GM19468 (cell line): ENCODE results near the gene ZBTB9.

Source experiments
- ATAC-seq: cut with Tn5 transposase; IDR thresholded peaks from one replicate; pipeline ENCODE4 v1.9.1; 2021; ENCODE audit warnings: mild to moderate bottlenecking, moderate library complexity, moderate number of reproducible peaks; ENCODE audit not compliant: unreplicated experiment; ENCODE audit errors: extremely low read depth

ZBTB9 gene

GRCh38 chr6:33432546-33432945 lies 21.8 kb upstream of the ZBTB9 start:
- no peak for ATAC-seq

- ATAC-seq, result no peak
Measured at GRCh38 chr6:33433001-33433543, 21.3 kb upstream of the ZBTB9 start.

DNA sequence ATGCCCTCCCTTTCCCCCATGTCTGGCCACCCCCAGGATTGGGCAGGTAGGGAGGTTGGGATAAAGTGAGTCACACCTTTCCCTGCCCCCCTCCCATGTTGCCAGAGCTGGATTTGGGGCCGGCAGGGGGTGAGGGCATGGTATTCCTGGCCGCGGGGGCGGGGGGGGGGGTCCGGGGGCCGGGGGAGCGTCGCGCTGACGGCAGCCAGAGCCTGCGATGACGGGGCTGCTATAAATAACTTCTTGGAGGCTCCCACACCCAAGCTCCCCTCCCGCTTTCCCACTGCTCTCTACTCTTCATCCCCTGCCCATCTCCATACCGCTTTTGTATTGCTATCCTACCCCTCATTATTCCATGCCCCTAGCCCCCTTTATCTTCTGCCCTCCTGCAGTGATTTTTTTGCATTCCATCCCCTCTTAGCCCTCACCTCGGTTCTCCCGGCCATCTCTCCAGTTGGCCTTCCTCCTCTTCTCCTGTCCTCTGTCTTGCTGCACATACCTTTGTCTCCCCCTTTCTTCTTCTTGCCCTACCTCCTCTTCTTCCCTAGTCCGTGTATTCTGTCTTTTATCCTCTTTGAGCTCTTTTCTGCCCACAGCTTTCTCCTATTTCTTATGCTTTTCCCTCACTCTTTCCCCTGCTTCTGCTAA lies 20.7 kb upstream of the ZBTB9 start:
- ATAC-seq, result no peak

- ATAC-seq, result no peak
Measured at GRCh38 chr6:33434961-33435360, 19.4 kb upstream of the ZBTB9 start.

DNA sequence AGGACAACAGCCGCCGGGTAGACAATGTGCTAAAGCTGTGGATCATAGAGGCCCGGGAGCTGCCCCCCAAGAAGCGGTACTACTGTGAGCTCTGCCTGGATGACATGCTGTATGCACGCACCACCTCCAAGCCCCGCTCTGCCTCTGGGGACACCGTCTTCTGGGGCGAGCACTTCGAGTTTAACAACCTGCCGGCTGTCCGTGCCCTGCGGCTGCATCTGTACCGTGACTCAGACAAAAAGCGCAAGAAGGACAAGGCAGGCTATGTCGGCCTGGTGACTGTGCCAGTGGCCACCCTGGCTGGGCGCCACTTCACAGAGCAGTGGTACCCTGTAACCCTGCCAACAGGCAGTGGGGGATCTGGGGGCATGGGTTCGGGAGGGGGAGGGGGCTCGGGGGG lies 16.7 kb upstream of the ZBTB9 start:
- no peak for ATAC-seq

GRCh38 chr6:33438978-33439594 lies 15.3 kb upstream of the ZBTB9 start:
- no peak for ATAC-seq

- no peak for ATAC-seq
Measured at GRCh38 chr6:33439956-33440648, 14.3 kb upstream of the ZBTB9 start.

- no peak for ATAC-seq
Measured at GRCh38 chr6:33440649-33441309, 13.6 kb upstream of the ZBTB9 start.

DNA sequence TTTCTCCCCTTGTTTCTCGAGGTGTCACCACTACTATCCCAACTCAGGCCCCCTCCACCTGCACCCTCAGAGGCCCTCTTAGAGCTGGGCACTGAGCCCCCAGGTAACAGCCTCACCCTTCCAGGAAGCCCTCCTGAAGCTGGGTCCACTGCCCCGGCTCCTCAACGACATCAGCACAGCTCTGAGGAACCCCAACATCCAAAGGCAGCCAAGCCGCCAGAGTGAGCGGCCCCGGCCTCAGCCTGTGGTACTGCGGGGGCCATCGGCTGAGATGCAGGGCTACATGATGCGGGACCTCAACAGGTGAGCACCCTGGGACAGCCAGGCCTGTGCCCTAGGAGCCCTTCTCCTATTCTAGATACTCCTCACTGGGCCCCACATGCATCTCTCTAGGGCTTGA lies 12.9 kb upstream of the ZBTB9 start:
- no peak for ATAC-seq

GRCh38 chr6:33442283-33442682 lies 12.1 kb upstream of the ZBTB9 start:
- ATAC-seq, result no peak

DNA sequence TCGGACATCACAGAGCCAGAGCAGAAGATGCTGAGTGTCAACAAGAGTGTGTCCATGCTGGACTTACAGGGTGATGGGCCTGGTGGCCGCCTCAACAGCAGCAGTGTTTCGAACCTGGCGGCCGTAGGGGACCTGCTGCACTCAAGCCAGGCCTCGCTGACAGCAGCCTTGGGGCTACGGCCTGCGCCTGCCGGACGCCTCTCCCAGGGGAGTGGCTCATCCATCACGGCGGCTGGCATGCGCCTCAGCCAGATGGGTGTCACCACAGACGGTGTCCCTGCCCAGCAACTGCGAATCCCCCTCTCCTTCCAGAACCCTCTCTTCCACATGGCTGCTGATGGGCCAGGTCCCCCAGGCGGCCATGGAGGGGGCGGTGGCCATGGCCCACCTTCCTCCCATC lies 11.4 kb upstream of the ZBTB9 start:
- ATAC-seq, result no peak

DNA sequence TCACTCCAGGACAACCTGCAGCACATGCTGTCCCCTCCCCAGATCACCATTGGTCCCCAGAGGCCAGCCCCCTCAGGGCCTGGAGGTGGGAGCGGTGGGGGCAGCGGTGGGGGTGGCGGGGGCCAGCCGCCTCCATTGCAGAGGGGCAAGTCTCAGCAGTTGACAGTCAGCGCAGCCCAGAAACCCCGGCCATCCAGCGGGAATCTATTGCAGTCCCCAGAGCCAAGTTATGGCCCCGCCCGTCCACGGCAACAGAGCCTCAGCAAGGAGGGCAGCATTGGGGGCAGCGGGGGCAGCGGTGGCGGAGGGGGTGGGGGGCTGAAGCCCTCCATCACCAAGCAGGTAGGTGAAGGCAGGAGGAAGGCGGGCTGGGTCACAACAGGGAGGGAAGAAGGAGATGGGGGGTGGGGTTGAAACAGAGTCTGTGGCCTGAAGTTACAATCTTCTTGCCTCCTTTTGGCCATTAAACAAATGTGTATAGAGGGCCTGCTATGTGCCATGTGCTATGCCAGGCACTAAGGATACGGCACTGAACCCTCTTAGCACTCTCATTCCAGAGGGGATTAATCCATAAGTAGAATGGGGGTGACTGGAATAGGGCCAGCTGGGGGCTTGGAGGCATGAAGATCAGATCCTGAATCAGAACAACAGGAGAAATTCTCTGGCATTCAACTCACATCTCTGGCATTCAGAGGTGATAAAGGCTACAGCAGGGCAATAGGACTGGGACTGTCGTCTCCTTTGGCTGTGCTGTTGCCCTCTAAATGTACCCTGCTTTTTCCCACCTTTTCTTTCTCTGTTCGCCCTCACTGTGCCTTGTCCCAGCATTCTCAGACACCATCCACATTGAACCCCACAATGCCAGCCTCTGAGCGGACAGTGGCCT lies 10.5 kb upstream of the ZBTB9 start:
- ATAC-seq, result no peak

DNA sequence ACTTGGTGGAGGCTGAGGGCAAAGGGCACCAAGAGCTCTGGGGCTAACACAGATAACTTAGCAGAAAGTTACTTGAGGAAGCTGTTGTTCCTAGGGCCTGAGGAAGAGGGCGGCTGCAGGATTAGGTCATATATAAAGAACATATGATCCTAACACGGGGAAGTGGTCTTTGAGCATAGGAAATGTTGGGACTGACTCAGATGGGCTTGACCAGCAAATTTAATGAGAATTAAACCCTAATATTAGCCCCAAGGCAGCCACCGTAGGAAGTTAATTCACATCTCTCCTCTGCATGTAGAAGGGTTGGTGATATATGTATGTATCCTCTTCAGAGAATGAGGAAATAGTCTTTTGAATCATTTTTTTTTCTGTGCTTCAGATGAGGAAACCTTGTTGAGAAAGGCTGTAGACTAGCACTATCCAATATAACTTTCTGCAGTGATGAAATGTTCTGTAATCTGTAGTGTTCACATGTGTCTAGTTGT lies 9.2 kb upstream of the ZBTB9 start:
- ATAC-seq, result no peak

GRCh38 chr6:33446356-33446755 lies 8.0 kb upstream of the ZBTB9 start:
- ATAC-seq, result no peak

- no peak for ATAC-seq
Measured at GRCh38 chr6:33450434-33450833, 3.9 kb upstream of the ZBTB9 start.

DNA sequence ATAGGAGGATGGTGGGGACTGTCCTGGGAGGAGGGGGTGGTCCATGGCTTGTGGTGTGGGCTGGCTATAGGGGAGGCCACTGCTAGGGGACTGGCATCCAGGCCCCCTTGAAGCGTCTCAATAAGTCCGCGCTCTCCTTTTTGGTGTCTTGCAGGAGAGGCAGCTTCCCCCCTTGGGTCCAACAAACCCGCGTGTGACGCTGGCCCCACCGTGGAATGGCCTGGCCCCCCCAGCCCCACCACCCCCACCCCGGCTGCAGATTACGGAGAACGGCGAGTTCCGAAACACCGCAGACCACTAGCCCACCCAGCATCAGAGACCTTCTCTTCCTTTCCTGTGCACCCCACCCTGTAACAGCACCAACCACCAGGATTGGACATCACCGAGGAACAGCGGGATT lies 2.8 kb upstream of the ZBTB9 start:
- ATAC-seq, result no peak

- no peak for ATAC-seq
Measured at GRCh38 chr6:33452496-33452895, 1.9 kb upstream of the ZBTB9 start.

DNA sequence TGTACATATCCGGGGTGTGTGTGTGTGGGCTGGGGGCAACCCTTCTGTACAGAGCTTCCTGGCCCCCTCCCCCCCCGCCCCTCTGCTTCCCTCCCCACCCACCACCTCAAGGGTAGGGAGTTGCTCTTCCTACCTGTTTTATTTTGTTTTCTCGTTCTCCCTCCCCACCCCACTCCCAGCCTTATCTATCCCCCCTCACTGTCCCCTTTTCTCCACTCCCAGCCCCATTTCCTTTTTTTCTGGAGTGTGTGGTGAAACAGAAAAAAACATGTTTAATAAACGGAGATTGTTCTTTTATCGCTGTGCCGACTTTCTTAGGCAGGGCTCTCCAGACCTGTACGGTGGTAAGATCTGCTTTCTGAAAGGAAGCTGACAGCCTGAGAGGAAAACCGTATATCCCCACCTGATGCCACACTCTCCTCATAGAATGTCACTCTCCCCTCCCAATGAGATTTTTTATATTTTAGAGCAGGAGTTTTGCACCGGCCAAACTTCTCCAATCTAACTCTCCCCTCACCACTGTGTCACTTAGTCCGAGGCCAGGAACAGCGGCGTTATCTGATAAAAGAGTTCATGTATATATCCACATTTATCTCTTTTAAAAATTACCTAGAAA lies 875 bp upstream of the ZBTB9 start:
- no peak for ATAC-seq

DNA sequence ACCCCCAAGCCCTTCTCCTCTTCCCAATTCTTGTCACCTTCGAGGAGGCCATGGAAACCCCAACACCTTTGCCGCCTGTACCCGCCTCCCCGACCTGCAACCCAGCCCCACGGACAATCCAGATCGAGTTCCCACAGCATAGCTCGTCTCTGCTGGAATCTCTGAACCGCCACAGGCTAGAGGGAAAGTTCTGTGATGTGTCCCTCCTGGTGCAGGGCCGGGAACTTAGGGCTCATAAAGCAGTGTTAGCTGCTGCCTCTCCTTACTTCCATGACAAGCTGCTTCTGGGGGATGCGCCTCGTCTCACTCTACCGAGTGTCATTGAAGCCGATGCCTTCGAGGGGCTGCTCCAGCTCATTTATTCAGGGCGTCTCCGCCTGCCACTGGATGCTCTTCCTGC lies 675 bp downstream of the ZBTB9 start:
- no peak for ATAC-seq
